Trophoblast cell (in vitro differentiated cells and primary cell): ENCODE data around the gene KRTAP2-4. TPM values are rescaled to one million over a fixed set of nuclear protein-coding genes. Genes with fewer than 3 reads are reported as not detected.
"Not testable (repeated sequence)": the region's sequence is repeated elsewhere in the genome, so short reads cannot be mapped to it uniquely, and the experiment has no call there.

Source experiments
- DNase-seq, 2 donors: peaks; one replicate each; pipeline ENCODE4 v3.0.0-alpha.2; 2016
- H2AFZ ChIP-seq: 2 replicates; pipeline ENCODE4 v1.6.1; 2013; ENCODE audit warnings: low read length, moderate library complexity, mild to moderate bottlenecking; ENCODE audit not compliant: insufficient read depth, poor library complexity
- H2AK5ac ChIP-seq: 2 replicates; pipeline ENCODE4 v1.6.1; 2013; ENCODE audit warnings: mild to moderate bottlenecking, low read length
- H2BK120ac ChIP-seq: 2 replicates; pipeline ENCODE4 v1.6.1; 2013; ENCODE audit warnings: low read length, mild to moderate bottlenecking, moderate library complexity; ENCODE audit not compliant: insufficient read depth, poor library complexity
- H2BK12ac ChIP-seq: 2 replicates; pipeline ENCODE4 v1.6.1; 2013; ENCODE audit warnings: mild to moderate bottlenecking, low read length, moderate library complexity
- H2BK5ac ChIP-seq: 2 replicates; pipeline ENCODE4 v1.6.1; 2013; ENCODE audit warnings: low read length, low read depth, moderate library complexity, mild to moderate bottlenecking; ENCODE audit not compliant: poor library complexity
- H3K14ac ChIP-seq: 2 replicates; pipeline ENCODE4 v1.6.1; 2013; ENCODE audit warnings: mild to moderate bottlenecking, low read length
- H3K18ac ChIP-seq: 2 replicates; pipeline ENCODE4 v1.6.1; 2013; ENCODE audit warnings: mild to moderate bottlenecking, low read length
- H3K23ac ChIP-seq: 2 replicates; pipeline ENCODE4 v1.6.1; 2013; ENCODE audit warnings: low read length
- H3K27ac ChIP-seq: 2 replicates; pipeline ENCODE4 v1.5.1; 2013; ENCODE audit warnings: low read depth, mild to moderate bottlenecking, inconsistent platforms, low read length, moderate library complexity
- H3K27me3 ChIP-seq: 2 replicates; pipeline ENCODE4 v1.6.1; 2013; ENCODE audit warnings: inconsistent platforms, mild to moderate bottlenecking, low read length, moderate library complexity; ENCODE audit not compliant: insufficient read depth
- H3K36me3 ChIP-seq, 2 experiments: 1 replicate in 1 of 2; 2 replicates in 1 of 2; pipeline ENCODE4 v1.6.1; 2013; ENCODE audit warnings: low read length in 2 of 2, mild to moderate bottlenecking in 2 of 2, moderate library complexity in 1 of 2; ENCODE audit not compliant: insufficient read depth in 2 of 2, control insufficient read depth in 1 of 2
- H3K4ac ChIP-seq: 2 replicates; pipeline ENCODE4 v1.6.1; 2013; ENCODE audit warnings: low read depth, mild to moderate bottlenecking, low read length, moderate library complexity
- H3K4me1 ChIP-seq, 2 experiments: 1 replicate in 1 of 2; 2 replicates in 1 of 2; pipeline ENCODE4 v1.6.1; 2013; ENCODE audit warnings: low read length in 2 of 2, mild to moderate bottlenecking in 2 of 2, moderate library complexity in 1 of 2; ENCODE audit not compliant: insufficient read depth in 2 of 2, control insufficient read depth in 1 of 2
- H3K4me2 ChIP-seq: 2 replicates; pipeline ENCODE4 v1.6.1; 2013; ENCODE audit warnings: inconsistent platforms, mild to moderate bottlenecking, low read length, moderate library complexity
- H3K4me3 ChIP-seq: 2 replicates; pipeline ENCODE4 v1.5.1; 2013; ENCODE audit warnings: mild to moderate bottlenecking, low read depth, low read length, inconsistent platforms
- H3K79me1 ChIP-seq: one replicate; pipeline ENCODE4 v1.6.1; 2013; ENCODE audit warnings: low read length
- H3K79me2 ChIP-seq: 2 replicates; pipeline ENCODE4 v1.6.1; 2013; ENCODE audit warnings: low read length, mild to moderate bottlenecking; ENCODE audit not compliant: control insufficient read depth, insufficient read depth, poor library complexity
- H3K9ac ChIP-seq: 2 replicates; pipeline ENCODE4 v1.6.1; 2013; ENCODE audit warnings: mild to moderate bottlenecking, low read length
- H3K9me3 ChIP-seq: 2 replicates; pipeline ENCODE4 v1.6.1; 2013; ENCODE audit warnings: low read depth, mild to moderate bottlenecking, control low read depth, inconsistent platforms, low read length; ENCODE audit not compliant: insufficient read depth
- H4K12ac ChIP-seq: 2 replicates; pipeline ENCODE4 v1.6.1; 2013; ENCODE audit warnings: low read depth, mild to moderate bottlenecking, low read length, moderate library complexity
- H4K8ac ChIP-seq: 2 replicates; pipeline ENCODE4 v1.6.1; 2013; ENCODE audit warnings: low read depth, mild to moderate bottlenecking, low read length, moderate library complexity
- H4K91ac ChIP-seq: one replicate; pipeline ENCODE4 v1.6.1; 2013; ENCODE audit warnings: low read depth, mild to moderate bottlenecking, low read length, moderate library complexity
- WGBS: extraction: QIAGEN DNeasy Blood & Tissue Kit; methylation state at CpG from one replicate; pipeline ENCODE4 v1.1.7; 2013; ENCODE audit warnings: missing lambda C conversion rate; ENCODE audit not compliant: insufficient read length, insufficient coverage; ENCODE audit errors: extremely low coverage; 5-methylcytosine and 5-hydroxymethylcytosine counted together
- polyA plus RNA-seq: library from polyadenylated mRNA; stranded (reverse); fragments of 200-250 nt; gene quantifications from 2 replicates; pipeline ENCODE4 v1.2.3, GENCODE V29; 2013

Gene KRTAP2-4, protein sequence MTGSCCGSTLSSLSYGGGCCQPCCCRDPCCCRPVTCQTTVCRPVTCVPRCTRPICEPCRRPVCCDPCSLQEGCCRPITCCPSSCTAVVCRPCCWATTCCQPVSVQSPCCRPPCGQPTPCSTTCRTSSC
- polyA plus RNA-seq: not detected in 2 replicates

DNA sequence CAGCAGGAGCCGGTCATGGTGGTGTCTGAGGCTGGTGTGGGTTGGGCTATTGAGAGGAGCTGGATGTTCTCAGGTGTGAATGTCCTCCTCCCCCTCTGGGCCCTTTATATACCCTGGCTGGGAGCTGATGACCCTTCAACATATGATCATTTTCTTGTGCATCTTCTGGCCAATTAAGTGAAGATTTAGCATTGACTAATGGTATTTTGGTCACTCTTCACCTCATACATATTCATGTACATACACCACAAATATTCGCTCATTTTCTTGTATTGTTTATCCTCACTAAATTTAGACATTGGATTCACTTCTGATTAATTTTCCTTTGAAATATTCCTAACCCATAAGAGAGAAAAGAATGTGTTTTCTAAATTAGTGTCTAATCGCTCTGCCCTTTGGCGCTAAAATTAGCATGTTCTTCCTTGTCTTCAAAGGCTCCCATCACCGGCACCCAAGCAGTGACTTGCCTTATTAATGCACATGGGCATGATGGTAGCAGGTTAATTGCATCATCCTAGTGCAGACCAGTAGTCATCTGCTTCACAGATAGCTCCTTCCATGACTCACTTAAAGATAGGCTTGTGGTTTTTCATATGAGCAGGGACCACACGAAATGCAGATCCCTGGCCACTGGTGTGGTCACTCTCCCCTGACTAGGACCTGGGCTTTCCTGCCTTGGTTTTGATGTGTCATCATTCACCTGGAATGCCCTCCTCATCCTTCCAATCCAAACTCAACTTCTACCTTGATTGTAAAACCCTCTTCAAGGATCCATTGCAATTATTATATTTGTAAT is at the start of gene KRTAP2-4:
TSS of gene KRTAP2-4 (minus strand) at position 51 of the 796 bp plus-strand sequence. CDS start at position 17, 34 bp downstream.
- Histone ChIP-seq H2AFZ (no peak within 1 kb of the TSS), H2AK5ac (no peak within 1 kb of the TSS), H3K79me1 (no peaks in the 10 kb centered on the region), H3K9me3 (no peaks in the 10 kb centered on the region), H3K9ac (no peak within 1 kb of the TSS), H2BK5ac (no peak within 1 kb of the TSS), H3K79me2 (no peaks in the 10 kb centered on the region), H2BK12ac (no peak within 1 kb of the TSS), H3K14ac (no peak within 1 kb of the TSS), H3K27ac (no peak within 1 kb of the TSS), H3K4me2 (no peak within 1 kb of the TSS), H3K4ac (no peak within 1 kb of the TSS), H4K12ac (no peak within 1 kb of the TSS), H3K4me1 (peaks cover 0 to 1% of the 10 kb centered on the region in 2 experiments), H4K8ac (no peak within 1 kb of the TSS), H3K23ac (no peak within 1 kb of the TSS), H3K18ac (no peak within 1 kb of the TSS), H3K36me3 (no peaks in the 10 kb centered on the region), H3K27me3 (no peaks in the 10 kb centered on the region), H3K4me3 (no peak within 1 kb of the TSS), H4K91ac (no peak within 1 kb of the TSS), H2BK120ac (no peak within 1 kb of the TSS)
- DNase-seq: peak; percentile 77 to 84
- WGBS: no CpG with 5 or more reads among the region's 6 CpGs

DNA sequence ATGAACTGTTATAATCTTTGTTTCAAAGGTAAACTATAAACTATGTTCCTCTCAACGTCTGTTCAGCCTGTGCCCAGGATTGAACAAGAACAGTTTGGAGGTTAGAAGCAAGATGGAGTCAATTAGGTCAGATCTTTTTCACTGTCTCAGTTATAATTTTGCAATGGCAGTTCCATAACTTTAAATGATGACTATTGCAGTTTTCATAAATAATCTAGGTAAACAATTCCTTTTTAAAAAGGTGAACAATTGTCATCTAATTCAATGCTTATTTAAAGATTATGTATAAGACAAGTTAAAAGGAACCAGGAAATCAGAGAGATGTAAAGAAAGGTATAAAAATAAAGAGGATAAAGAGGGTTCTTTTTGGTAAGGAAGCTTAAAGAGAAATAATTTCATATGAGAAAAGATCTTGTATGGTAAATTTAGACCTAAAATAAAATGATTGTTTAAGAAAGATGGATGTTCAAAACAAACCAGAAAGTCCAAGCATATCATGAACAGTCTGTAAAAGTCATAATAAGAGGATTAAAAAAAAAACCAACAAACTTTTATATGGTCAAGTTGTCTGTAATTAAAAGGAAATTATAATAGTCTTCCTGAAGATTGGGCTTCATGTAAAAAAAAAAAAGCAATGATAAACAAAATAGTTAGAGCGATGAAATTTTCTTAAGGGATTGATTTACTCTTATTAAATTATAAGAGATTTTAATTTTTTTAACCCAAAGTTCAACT is 45.6 kb upstream of the KRTAP2-4 start:
- Histone ChIP-seq H3K18ac (no peak overlapping the region), H3K14ac (no peak overlapping the region), H3K27ac (no peak overlapping the region), H2BK120ac (no peak overlapping the region), H3K9ac (no peak overlapping the region), H3K23ac (no peak overlapping the region), H3K27me3 (no peaks in the 10 kb centered on the region), H3K9me3 (peaks cover 4% of the 10 kb centered on the region), H4K8ac (no peak overlapping the region), H4K91ac (no peak overlapping the region), H3K4me1 (no peaks in the 10 kb centered on the region), H3K36me3 (no peaks in the 10 kb centered on the region), H2BK5ac (no peak overlapping the region), H3K4ac (no peak overlapping the region), H3K79me2 (no peaks in the 10 kb centered on the region), H3K4me2 (no peak overlapping the region), H3K4me3 (no peak overlapping the region), H3K79me1 (no peaks in the 10 kb centered on the region), H2AFZ (no peak overlapping the region), H4K12ac (no peak overlapping the region), H2BK12ac (no peak overlapping the region), H2AK5ac (no peak overlapping the region)
- DNase-seq: no peak
- no CpG with 5 or more reads among the region's 2 CpGs for WGBS

DNA sequence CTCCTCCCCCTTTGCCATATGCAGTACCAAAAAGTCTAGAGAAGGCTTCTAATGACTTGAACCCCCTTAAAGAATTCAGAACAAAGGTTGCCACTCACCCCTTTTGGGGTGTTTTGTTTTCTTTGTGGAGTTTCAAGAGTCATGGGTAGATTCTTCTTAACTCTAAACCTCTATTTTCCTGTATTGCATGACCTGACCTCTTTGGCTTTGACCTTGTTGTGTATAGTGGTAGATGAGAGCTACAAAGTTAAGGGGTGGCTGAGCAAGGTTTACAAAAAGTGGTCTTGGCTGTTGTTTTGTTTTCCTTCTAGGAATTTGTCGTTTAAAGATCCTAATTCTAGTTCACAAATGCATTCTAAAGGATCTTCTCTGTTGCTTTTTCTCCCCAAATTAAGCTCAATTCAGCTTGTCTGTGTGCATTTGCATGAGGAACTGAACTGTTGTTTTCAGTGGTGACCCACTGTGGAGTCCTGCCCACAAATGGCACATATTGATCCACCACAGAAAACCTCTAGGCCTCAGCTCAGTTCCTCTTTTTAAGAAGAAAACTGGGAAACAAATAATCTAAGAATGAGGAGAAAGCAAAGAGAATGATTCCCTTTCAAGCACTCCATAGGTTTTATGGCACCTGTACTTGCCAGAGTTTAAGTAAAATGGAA is 43.2 kb upstream of the KRTAP2-4 start:
- not testable (repeated sequence) for H3K9me3 ChIP-seq, H3K14ac ChIP-seq, H3K27me3 ChIP-seq, H3K4me1 ChIP-seq, H4K8ac ChIP-seq, H2AFZ ChIP-seq, H3K79me2 ChIP-seq, H4K12ac ChIP-seq, H3K4me3 ChIP-seq, H3K36me3 ChIP-seq, H3K4me2 ChIP-seq, H2BK120ac ChIP-seq, H3K27ac ChIP-seq, H4K91ac ChIP-seq, H3K23ac ChIP-seq, H3K18ac ChIP-seq, H2AK5ac ChIP-seq, DNase-seq, H2BK5ac ChIP-seq, H3K79me1 ChIP-seq, H2BK12ac ChIP-seq, H3K9ac ChIP-seq, H3K4ac ChIP-seq
- no CpG with 5 or more reads among the region's 1 CpG for WGBS

DNA sequence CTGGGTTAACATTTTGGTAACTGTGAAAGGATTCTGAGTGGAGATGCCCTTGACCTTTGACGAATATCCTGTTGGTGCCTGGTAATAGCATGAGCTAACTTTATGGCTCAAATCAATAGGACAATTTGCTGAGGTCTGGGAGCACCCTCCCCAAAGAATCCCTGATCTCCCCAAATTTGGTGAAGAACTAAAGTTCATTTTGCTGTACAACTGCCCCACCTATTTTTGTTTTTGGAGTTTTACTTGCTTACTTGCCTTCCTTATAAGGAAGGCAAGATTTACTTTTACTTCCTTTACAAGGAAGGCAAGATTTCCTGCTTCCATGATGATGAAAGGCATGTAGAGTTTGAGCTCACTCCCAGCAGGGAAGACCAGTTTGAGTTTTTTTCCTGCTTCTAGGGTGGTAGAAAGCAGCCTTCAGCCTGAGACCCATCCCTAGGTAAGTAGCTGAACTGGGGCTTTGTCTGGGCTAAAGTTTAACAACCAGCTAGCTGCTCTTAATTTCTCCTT is 42.3 kb upstream of the KRTAP2-4 start:
- Histone ChIP-seq H4K8ac (no peak overlapping the region), H2BK120ac (no peak overlapping the region), H2BK12ac (no peak overlapping the region), H3K4me1 (no peaks in the 10 kb centered on the region), H2AK5ac (no peak overlapping the region), H2AFZ (no peak overlapping the region), H3K27me3 (no peaks in the 10 kb centered on the region), H3K23ac (no peak overlapping the region), H3K9me3 (no peaks in the 10 kb centered on the region), H2BK5ac (no peak overlapping the region), H3K18ac (no peak overlapping the region), H4K12ac (no peak overlapping the region), H3K14ac (no peak overlapping the region), H3K79me2 (no peaks in the 10 kb centered on the region), H3K4me2 (no peak overlapping the region), H4K91ac (no peak overlapping the region), H3K36me3 (no peaks in the 10 kb centered on the region), H3K4me3 (no peak overlapping the region), H3K9ac (no peak overlapping the region), H3K4ac (no peak overlapping the region), H3K27ac (no peak overlapping the region), H3K79me1 (no peaks in the 10 kb centered on the region)
- no peak for DNase-seq
- WGBS: no CpG with 5 or more reads among the region's 1 CpG
